NCI-H446 (cell line): Measurements from ENCODE around the gene CATSPER1.

Experiments used
- DNase-seq, 2 experiments: peaks; one replicate each; lab custom pipeline; 2025; lab: John Stamatoyannopoulos, UW

CATSPER1 gene

GRCh38 chr11:65968600-65969482 is 57.4 kb downstream of the CATSPER1 start:
- no peak for DNase-seq

GRCh38 chr11:65967329-65967934 is 58.8 kb downstream of the CATSPER1 start:
- DNase-seq, result no peak
